ENCODE results near the gene COLEC12.

The COLEC12 gene

GRCh38 chr18:506264-506663, 5.8 kb upstream of the COLEC12 start:
- DNase-seq (ENCODE audit: low read depth) = no peak

GRCh38 chr18:505483-506122, 5.1 kb upstream of the COLEC12 start:
- no peak for DNase-seq (ENCODE audit: low read depth)

- no peak for DNase-seq (ENCODE audit: low read depth)
Observed at GRCh38 chr18:501406-501714, 859 bp upstream of the COLEC12 start.

- no peak for DNase-seq (ENCODE audit: low read depth)
Observed at GRCh38 chr18:499776-500631, 497 bp downstream of the COLEC12 start.

GRCh38 chr18:498931-499775, 1.3 kb downstream of the COLEC12 start:
- DNase-seq (ENCODE audit: low read depth) = no peak

GRCh38 chr18:497688-498087, 2.8 kb downstream of the COLEC12 start:
- DNase-seq (ENCODE audit: low read depth) = no peak

- DNase-seq (ENCODE audit: low read depth) = no peak
Observed at GRCh38 chr18:495452-495851, 5.0 kb downstream of the COLEC12 start.

- no peak for DNase-seq (ENCODE audit: low read depth)
Observed at GRCh38 chr18:495017-495416, 5.5 kb downstream of the COLEC12 start.

- no peak for DNase-seq (ENCODE audit: low read depth)
Observed at GRCh38 chr18:493986-494983, 6.2 kb downstream of the COLEC12 start.

GRCh38 chr18:492451-492850, 8.1 kb downstream of the COLEC12 start:
- DNase-seq (ENCODE audit: low read depth) = no peak

GRCh38 chr18:490624-491023, 9.9 kb downstream of the COLEC12 start:
- DNase-seq (ENCODE audit: low read depth) = no peak

GRCh38 chr18:490024-490366, 10.5 kb downstream of the COLEC12 start:
- DNase-seq (ENCODE audit: low read depth) = no peak

- no peak for DNase-seq (ENCODE audit: low read depth)
Observed at GRCh38 chr18:489244-490023, 11.1 kb downstream of the COLEC12 start.

- no peak for DNase-seq (ENCODE audit: low read depth)
Observed at GRCh38 chr18:486929-487740, 13.4 kb downstream of the COLEC12 start.

- DNase-seq (ENCODE audit: low read depth) = no peak
Observed at GRCh38 chr18:484749-485464, 15.6 kb downstream of the COLEC12 start.

GRCh38 chr18:478681-479080, 21.8 kb downstream of the COLEC12 start:
- peak; percentile 70 for DNase-seq (ENCODE audit: low read depth)

- no peak for DNase-seq (ENCODE audit: low read depth)
Observed at GRCh38 chr18:477565-477964, 22.9 kb downstream of the COLEC12 start.

- no peak for DNase-seq (ENCODE audit: low read depth)
Observed at GRCh38 chr18:476251-476664, 24.2 kb downstream of the COLEC12 start.
